Vagina (tissue), 2 donors: ENCODE data around the gene NFIX. TPM values are rescaled to one million over a fixed set of nuclear protein-coding genes. Genes with fewer than 3 reads are reported as not detected.
"Not testable (repeated sequence)": the region's sequence is repeated elsewhere in the genome, so short reads cannot be mapped to it uniquely, and the experiment has no call there.

Source experiments
- DNase-seq, 2 donors: peaks; one replicate each; pipeline ENCODE4 v3.0.0-alpha.2; 2017; ENCODE audit errors: extremely low spot score in 2 of 2
- H3K27ac ChIP-seq: fragments of 200-600 bp; sonication (generic); one replicate; pipeline ENCODE4 v1.5.1; 2019
- H3K27me3 ChIP-seq: fragments of 200-600 bp; sonication (generic); one replicate; pipeline ENCODE4 v1.5.1; 2019
- H3K36me3 ChIP-seq, 2 donors: fragments of 200-600 bp; sonication (generic); one replicate each; pipeline ENCODE4 v1.5.1; 2017 to 2019
- H3K4me1 ChIP-seq: fragments of 200-600 bp; sonication (generic); one replicate; pipeline ENCODE4 v1.5.1; 2019
- H3K4me3 ChIP-seq, 2 donors: fragments of 200-600 bp; sonication (generic); 1 replicate in 1 of 2; 2 replicates in 1 of 2; pipeline ENCODE4 v1.5.1; 2016 to 2019
- H3K9me3 ChIP-seq: fragments of 200-600 bp; sonication (generic); one replicate; pipeline ENCODE4 v1.5.1; 2019
- POLR2A ChIP-seq, 2 donors: fragments of 450-650 bp; IDR thresholded peaks; one replicate each; pipeline ENCODE4 v1.6.1; 2017; ENCODE audit warnings: antibody characterized with exemption in 2 of 2, mild to moderate bottlenecking in 2 of 2, moderate library complexity in 2 of 2
- POLR2AphosphoS5 ChIP-seq, 2 donors: sonication (generic); formaldehyde crosslinking; IDR thresholded peaks; one replicate each; pipeline ENCODE4 v1.9.0; 2017; ENCODE audit warnings: antibody characterized with exemption in 2 of 2, mild to moderate bottlenecking in 2 of 2, low read depth in 1 of 2; ENCODE audit not compliant: insufficient read depth in 1 of 2
- intact Hi-C: fragments of 100-400 bp; cut with DNase I; formaldehyde crosslinking; loops from one replicate; pipeline ENCODE4 v1.15.1; 2023
- total RNA-seq: library from RNA; depleted of rRNA; stranded (reverse); fragments of >200 nt; gene quantifications from one replicate; pipeline ENCODE4 v1.2.3, GENCODE V29; 2016
- TF ChIP-seq, protein P1 (sequence below), 3 experiments: fragments of 450-650 bp in 2 of 3; fragments of 200-600 bp in 1 of 3; sonication (generic) in 1 of 3; IDR thresholded peaks; one replicate each; pipeline ENCODE4 v1.5.1; 2017 to 2019; ENCODE audit warnings: antibody characterized with exemption in 3 of 3, mild to moderate bottlenecking in 2 of 3, moderate library complexity in 2 of 3

NFIX gene
- total RNA-seq, 1 donor from 2014 or later, result 81.8 TPM

DNA sequence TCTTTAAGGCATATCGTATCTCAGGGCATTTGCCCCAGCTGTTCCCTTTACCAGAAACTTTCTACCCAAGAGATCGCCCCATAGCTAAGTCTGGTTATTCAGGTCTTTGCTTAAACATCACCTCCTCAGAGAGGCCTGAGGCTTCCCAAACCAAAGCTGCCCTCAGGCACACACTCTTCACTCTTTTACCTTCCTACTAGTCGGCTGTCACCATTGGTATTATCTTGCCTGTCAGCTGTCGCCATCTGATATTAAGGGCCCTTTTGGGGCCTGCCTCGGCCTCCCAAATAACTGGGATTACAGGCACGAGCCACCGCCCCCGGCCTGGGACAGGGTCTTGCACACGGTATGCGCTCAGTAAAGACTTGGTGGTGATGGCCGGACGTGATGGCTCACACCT lies 39.3 kb upstream of the NFIX start:
- Histone ChIP-seq H3K4me3 (peak overlapping the region; percentile 88 to 93), H3K27me3 (no peaks in the 10 kb centered on the region), H3K27ac (peak overlapping the region; percentile 89), H3K9me3 (no peaks in the 10 kb centered on the region), H3K36me3 (peaks cover 0 to 25% of the 10 kb centered on the region in 2 donors), H3K4me1 (peaks cover 55% of the 10 kb centered on the region)
- TF ChIP-seq POLR2A (IDR thresholded peaks at IDR 0.05) (no peak), POLR2AphosphoS5 (IDR thresholded peaks at IDR 0.05; ENCODE audit: insufficient read depth in 1 of 2, low read depth in 1 of 2) (no peak)
- TF ChIP-seq, protein P1, sequence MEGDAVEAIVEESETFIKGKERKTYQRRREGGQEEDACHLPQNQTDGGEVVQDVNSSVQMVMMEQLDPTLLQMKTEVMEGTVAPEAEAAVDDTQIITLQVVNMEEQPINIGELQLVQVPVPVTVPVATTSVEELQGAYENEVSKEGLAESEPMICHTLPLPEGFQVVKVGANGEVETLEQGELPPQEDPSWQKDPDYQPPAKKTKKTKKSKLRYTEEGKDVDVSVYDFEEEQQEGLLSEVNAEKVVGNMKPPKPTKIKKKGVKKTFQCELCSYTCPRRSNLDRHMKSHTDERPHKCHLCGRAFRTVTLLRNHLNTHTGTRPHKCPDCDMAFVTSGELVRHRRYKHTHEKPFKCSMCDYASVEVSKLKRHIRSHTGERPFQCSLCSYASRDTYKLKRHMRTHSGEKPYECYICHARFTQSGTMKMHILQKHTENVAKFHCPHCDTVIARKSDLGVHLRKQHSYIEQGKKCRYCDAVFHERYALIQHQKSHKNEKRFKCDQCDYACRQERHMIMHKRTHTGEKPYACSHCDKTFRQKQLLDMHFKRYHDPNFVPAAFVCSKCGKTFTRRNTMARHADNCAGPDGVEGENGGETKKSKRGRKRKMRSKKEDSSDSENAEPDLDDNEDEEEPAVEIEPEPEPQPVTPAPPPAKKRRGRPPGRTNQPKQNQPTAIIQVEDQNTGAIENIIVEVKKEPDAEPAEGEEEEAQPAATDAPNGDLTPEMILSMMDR (IDR thresholded peaks at IDR 0.05), result no peak
- intact Hi-C loops, result loop anchor here (2.0 kb wide), 1 partner anchor 73 kb away; no protein-coding TSS in a partner anchor
- no peak for DNase-seq

- Histone ChIP-seq H3K27ac (peak within 1 kb of the TSS; percentile 89), H3K27me3 (no peaks in the 10 kb centered on the region), H3K4me3 (peak within 1 kb of the TSS; percentile 88 to 93), H3K36me3 (peaks cover 0 to 18% of the 10 kb centered on the region in 2 donors), H3K9me3 (no peaks in the 10 kb centered on the region), H3K4me1 (peaks cover 55% of the 10 kb centered on the region)
- intact Hi-C loops, result no loop called here
- TF ChIP-seq POLR2A (IDR thresholded peaks at IDR 0.05) (peak in 1 of 2 donors; percentile 49), POLR2AphosphoS5 (IDR thresholded peaks at IDR 0.05; ENCODE audit: insufficient read depth in 1 of 2, low read depth in 1 of 2) (peak; percentile 7 to 61)
- TF ChIP-seq, protein P1 (IDR thresholded peaks at IDR 0.05), result peak in 1 of 3 experiments; percentile 6
- no peak for DNase-seq
Observed at GRCh38 chr19:12956446-12957388, 38.6 kb upstream of the NFIX start, which contains the start of gene GADD45GIP1. TSS of gene GADD45GIP1 (minus strand) at chr19:12957223. CDS start at chr19:12957212, 11 bp downstream.

GRCh38 chr19:12957389-12957952 lies 37.8 kb upstream of the NFIX start:
- Histone ChIP-seq H3K27ac (peak overlapping the region; percentile 89), H3K36me3 (peaks cover 0 to 11% of the 10 kb centered on the region in 2 donors), H3K4me3 (peak overlapping the region; percentile 88 to 93), H3K4me1 (peaks cover 47% of the 10 kb centered on the region)
- H3K9me3 ChIP-seq, intact Hi-C loops, H3K27me3 ChIP-seq, DNase-seq: not testable (repeated sequence)
- peak in 1 of 2 donors; percentile 5 for TF ChIP-seq POLR2AphosphoS5 (IDR thresholded peaks at IDR 0.05; ENCODE audit: insufficient read depth in 1 of 2, low read depth in 1 of 2)

DNA sequence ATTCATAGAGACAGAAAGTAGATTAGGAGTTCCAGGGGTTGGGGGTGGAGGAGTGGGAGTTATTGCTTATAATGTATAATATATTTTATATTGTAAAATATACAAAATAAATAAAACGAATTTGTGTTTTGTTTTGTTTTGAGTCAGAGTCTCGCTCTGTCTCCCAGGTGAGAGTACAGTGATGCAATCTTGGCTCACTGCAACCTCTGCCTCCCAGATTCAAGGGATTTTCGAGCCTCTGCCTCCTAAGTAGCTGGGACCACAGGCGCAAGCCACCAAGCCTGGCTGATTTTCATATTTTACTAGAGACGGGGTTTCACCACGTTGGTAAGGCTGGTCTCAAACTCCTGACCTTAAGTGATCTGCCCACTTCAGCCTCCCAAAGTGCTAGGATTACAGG lies 35.8 kb upstream of the NFIX start:
- DNase-seq, result no peak
- Histone ChIP-seq H3K4me3 (no peak overlapping the region), H3K9me3 (no peaks in the 10 kb centered on the region), H3K4me1 (peaks cover 27% of the 10 kb centered on the region), H3K27ac (no peak overlapping the region), H3K27me3 (no peaks in the 10 kb centered on the region), H3K36me3 (peaks cover 0 to under 1% of the 10 kb centered on the region in 2 donors)
- TF ChIP-seq, protein P1 (IDR thresholded peaks at IDR 0.05), result no peak
- TF ChIP-seq POLR2A (IDR thresholded peaks at IDR 0.05) (no peak), POLR2AphosphoS5 (IDR thresholded peaks at IDR 0.05; ENCODE audit: insufficient read depth in 1 of 2, low read depth in 1 of 2) (no peak)
- intact Hi-C loops, result no loop called here

- DNase-seq, result no peak
- H3K9me3 ChIP-seq, result no peaks in the 10 kb centered on the region
- H3K4me3 ChIP-seq, result peak overlapping the region; percentile 36 to 47
- H3K4me1 ChIP-seq, result peaks cover 5% of the 10 kb centered on the region
- H3K27me3 ChIP-seq, result no peaks in the 10 kb centered on the region
- intact Hi-C loops, result no loop called here
- no peak for TF ChIP-seq POLR2A (IDR thresholded peaks at IDR 0.05)
- peak in 1 of 2 donors; percentile 35 for TF ChIP-seq POLR2AphosphoS5 (IDR thresholded peaks at IDR 0.05; ENCODE audit: insufficient read depth in 1 of 2, low read depth in 1 of 2)
- TF ChIP-seq, protein P1 (IDR thresholded peaks at IDR 0.05), result peak; percentile 60 to 93 (median 88)
- peak overlapping the region; percentile 77 for H3K27ac ChIP-seq
- H3K36me3 ChIP-seq, result no peaks in the 10 kb centered on the region
Observed at GRCh38 chr19:12965017-12965811, 30.1 kb upstream of the NFIX start.
